NOMO-1 (cell line): ENCODE data around the gene TNK1.

Experiments used
- DNase-seq, 2 experiments: peaks; one replicate each; lab custom pipeline; 2025; ENCODE audit not compliant: unreplicated experiment in 2 of 2; lab: John Stamatoyannopoulos, UW

TNK1 gene

DNA sequence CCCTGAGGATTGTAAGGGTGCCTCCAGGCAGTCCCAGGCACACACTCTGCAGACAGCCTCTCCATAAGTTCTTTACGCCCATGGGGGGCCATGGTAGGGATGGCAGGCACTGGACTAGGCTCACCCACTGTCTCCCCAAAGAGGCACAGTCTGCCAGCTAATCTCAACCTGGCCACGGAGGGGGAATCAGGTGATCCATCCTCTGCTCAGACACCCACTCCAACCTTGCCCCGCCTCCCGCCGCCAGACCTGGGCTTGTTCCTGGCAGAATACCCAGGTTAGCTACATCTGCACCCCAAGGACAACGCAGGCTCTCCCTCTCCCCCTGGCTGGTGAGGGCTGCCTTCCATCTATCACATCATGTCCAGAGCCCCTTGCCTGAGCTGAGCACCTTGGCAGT, 28.0 kb downstream of the TNK1 start:
- DNase-seq = no peak

DNA sequence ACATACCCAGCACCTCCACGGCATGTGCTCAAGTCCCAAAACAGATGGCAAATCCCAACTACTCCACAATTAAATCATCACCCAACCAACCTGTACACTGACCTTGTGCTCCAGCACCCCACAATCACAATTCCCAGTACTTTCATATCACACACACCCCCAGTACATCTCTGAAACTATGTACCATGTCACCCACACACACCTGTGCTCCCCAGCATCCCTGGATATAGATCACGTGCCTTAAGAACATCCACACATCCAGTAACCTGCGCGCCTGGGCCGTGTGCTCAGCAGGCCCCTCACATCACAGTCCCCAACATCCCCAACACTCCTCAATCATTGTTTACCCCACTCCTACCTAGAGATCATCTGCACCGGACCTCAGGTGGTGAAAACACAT, 28.8 kb downstream of the TNK1 start:
- no peak for DNase-seq

DNA sequence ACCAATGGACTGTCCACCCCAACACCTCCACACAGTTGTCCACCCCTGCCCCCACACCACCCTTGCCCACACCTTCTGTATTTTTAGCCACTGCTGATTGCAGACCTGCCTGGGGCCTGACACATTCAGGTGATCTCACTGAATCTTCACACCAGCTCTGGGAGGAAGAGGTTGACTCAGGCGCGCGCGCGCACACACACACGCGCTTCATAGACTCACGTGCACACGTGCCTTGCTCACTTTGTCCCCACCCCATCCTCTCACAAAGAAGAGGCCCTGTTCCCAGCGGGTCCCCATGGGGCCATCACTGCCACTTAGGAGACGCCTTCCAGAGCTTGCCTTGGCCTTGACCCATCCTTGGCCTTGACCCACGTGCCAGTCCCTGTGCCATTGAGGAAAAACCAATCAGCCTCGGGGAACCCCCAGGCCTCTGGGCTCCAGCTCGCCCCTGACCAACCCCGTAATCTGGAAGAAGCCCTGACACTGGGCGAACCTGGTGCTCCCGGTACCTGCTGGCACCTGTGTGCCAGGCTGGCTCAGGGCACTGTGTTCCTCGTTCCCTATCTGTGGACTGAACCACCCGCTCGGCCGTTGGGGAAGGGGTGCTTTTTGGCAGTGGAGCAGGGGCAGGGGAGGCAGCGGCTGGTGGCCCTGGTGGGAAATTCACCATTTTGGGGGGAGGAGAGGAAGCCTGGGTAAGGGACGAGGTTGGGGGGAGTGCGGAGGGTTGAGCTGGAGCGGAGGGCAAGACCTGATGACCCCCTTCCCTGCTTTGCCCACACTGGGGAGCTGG, 29.9 kb downstream of the TNK1 start:
- no peak for DNase-seq

GRCh38 chr17:7411427-7411750, 30.5 kb downstream of the TNK1 start:
- no peak for DNase-seq

DNA sequence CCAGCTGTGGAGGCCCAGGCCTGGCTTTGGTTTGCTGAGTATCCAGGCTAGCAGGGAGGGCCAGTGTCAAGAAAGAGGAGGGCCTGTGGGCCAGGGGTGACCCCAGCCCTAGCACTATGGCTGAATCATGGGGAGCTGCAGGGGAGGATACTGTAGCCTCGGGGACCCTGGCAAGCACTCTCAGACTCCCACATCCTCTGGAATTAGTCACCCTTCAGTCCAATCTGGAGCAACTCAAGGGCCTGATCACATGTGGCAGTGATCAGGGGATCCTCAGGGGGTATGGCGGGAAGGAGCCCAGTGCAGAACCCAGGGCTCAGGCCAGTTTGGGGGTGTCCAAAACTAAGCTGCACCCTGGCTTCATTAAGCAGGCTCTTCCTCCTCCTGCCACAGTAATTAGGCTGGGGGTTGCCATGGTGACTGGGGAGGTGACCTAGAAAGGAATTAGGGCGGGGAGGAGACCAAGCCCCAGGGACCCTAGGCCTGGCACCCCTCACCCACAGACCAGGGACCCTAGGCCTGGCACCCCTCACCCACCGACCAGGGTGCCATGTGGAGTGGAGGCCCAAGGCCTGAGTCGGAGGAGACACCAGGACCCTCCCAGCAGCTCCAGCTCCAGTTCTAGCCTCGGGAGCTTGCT, 32.6 kb downstream of the TNK1 start:
- DNase-seq = no peak

GRCh38 chr17:7414837-7415236, 33.9 kb downstream of the TNK1 start:
- DNase-seq = no peak

GRCh38 chr17:7415784-7416183, 34.9 kb downstream of the TNK1 start:
- no peak for DNase-seq

- DNase-seq = no peak
Measured at GRCh38 chr17:7416323-7416722, 35.4 kb downstream of the TNK1 start.

DNA sequence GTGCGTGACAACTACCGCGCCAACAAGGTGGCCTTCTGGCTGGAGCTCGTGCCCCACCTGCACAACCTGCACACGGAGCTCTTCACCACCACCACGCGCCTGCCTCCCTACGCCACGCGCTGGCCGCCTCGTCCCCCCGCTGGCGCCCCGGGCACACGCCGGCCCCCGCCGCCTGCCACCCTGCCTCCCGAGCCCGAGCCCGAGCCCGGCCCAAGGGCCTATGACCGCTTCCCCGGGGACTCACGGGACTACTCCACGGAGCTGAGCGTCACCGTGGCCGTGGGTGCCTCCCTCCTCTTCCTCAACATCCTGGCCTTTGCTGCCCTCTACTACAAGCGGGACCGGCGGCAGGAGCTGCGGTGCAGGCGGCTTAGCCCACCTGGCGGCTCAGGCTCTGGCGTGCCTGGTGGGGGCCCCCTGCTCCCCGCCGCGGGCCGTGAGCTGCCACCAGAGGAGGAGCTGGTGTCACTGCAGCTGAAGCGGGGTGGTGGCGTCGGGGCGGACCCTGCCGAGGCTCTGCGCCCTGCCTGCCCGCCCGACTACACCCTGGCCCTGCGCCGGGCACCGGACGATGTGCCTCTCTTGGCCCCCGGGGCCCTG, 36.3 kb downstream of the TNK1 start:
- no peak for DNase-seq

DNA sequence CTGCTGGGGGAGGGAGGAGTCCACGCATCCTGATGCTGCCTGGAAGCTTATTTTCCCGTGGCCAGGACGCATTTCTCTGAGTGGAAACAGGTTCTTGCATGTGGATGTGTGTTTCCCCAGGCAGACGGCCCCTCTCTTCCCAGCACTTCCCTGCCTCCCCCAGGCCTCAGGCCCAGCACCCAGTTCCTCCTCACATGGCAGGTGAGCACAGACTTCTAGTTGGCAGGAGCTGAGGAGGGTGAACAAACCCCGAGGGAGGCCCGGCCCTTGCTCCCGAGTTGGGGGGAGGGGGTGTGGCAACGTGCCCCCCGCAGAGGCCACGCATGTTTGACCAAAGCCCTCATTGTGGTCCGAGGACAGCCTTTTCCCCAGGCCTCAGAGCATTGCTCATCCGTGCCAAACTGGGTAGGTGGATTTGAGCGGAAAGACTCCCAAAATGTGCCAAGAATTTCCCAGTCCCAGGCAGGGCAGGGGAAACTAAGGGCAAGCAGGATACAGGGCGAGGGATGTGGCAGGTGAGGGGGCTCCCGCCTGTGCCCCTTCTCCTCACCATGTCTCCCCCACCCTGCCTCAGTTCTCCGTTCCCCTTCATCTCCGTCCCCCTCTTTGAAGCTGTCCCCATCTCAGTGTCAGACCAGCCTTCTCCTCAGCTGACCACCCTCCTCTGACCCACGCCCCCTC, 37.7 kb downstream of the TNK1 start:
- no peak for DNase-seq

DNA sequence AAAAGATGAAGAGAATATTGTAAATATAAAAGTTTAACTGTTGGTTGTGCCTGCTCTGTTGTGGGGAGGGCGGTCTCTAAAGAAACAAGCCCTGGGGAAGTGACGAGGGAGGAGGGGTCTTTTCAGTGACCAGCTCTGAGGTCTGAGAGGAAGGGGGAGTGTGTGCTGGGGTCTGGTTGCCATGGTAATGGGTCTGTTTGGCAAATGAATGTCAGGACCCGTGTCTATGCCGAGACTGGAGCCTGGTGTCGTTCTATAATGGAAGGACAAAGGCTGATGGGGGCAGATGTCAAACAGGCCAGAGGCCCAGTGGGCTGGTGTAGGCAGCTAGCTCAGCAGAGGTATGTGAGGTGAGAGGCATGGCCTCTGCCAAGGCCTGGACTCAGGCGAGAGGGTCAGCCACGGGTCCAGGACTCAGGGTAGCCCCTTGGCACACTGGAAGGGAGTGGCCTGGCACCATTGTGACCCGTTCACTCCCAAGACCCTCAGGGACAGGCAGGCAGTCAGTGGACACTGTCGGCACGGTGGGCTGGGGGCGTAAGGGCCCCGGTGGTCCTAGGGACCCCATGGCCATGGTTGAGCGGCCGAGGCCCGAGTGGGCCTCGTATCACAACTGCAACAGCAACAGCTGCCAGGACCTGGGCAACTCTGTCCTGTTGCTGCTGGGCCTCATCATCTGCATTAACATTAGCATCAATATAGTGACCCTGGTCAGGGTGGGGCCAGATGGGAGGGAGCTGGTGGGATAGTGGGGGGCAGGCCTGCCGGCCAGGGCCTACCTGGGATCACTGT, 39.1 kb downstream of the TNK1 start, which contains the start of gene SPEM1:
SPEM1 (plus strand) TSS at position 506 of the 792 bp plus-strand sequence; CDS start at position 567, 61 bp downstream.
- DNase-seq = no peak

DNA sequence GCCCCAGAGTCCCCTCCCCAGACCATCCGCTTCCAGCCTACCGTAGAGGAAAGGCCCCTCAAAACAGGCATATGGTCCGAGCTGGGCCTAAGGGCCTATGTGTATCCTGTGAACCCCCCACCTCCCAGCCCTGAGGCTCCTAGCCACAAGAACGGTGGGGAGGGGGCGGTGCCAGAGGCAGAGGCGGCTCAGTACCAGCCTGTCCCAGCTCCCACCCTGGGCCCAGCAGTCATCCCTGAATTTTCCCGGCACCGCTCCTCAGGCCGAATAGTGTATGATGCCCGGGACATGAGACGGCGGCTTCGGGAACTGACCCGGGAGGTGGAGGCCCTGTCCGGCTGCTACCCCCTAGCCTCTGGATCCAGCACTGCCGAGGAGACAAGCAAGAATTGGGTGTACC, 40.3 kb downstream of the TNK1 start:
- DNase-seq = no peak

DNA sequence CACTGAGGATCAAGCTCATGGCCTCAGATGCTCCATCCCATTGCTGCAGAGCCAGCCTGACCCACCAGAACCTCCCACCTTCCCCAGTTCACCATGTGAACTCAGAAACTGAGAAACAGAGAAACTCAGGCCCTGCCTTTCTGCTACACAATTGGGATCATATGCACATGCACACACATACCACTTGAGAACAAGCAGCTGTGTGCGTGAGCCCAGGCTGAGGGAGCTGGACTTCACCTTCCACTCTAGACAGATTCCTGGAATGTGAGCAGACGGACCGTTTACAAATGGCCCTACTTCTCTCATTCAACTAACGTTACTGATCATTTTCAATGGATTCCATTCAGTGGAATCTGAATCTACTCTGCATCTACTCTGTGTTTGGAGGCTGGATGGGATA, 42.8 kb downstream of the TNK1 start:
- no peak for DNase-seq

DNA sequence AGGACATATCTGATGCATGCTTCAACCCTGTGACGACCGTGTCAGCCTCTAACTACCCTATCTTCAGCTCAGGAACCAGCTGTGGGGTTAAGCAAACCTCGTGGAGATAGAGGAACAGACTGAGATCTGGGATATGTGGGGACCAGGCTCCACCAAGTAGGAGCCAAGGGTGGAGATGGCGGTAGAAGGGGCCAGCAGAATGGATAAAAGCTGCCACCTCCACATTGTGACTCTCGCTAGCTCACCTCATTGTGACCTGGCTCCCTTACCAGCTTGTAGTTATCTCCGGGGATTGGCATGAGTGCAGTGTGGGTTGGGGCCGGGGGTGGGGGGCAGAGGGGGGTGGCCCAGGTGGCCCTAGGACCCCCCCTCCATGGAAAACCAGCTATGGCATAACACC, 44.4 kb downstream of the TNK1 start, which contains the start of gene SPEM2:
SPEM2 (plus strand) TSS at position 301 of the 400 bp plus-strand sequence; CDS start at position 374, 73 bp downstream.
- DNase-seq = no peak

GRCh38 chr17:7425756-7426155, 44.9 kb downstream of the TNK1 start:
- no peak for DNase-seq

- DNase-seq = no peak
Measured at GRCh38 chr17:7426203-7426863, 45.4 kb downstream of the TNK1 start.

DNA sequence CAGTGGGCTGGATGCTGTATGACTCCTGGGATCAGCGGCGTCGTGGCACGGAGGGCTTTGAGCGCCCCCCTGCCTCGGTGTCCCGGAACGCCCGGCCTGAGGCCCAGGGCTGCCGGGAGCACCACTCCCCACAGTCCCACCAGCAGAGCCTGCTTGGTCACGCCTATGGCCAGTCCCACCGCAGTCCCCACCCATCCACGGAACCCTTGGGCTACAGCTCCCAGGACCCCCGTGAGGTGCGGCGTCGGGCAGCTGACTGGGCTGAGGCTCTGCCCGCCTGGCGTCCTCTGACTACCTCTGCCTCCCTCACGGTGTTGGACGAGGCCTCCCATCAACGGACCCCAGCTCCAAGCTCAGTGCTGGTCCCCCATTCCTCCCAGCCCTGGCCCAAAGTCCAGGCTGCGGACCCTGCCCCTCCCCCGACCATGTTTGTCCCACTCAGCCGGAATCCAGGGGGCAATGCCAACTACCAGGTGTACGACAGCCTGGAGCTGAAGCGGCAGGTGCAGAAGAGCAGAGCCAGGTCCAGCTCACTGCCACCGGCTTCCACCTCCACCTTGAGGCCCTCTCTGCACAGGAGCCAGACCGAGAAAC, 46.1 kb downstream of the TNK1 start:
- DNase-seq = no peak

DNA sequence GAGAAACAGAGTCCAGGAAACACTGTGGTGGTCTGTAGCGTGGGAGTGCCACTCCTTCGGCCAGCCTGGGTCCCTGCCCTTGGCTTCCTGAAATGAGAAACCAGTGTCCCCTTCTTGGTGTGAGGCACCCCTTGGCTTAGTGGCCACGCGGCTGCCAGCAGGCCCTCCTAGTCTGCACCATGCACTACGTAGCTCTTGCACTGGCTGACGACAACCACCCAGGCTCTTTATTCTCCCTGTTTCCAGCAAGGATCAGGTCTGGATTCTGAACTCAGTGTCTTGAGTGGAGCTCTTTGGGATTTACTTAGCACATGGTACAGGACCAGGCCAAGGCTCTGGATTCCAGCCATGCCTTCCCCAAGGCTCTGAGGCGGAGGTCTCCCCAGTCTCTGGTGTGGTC, 46.7 kb downstream of the TNK1 start:
- DNase-seq = no peak

DNA sequence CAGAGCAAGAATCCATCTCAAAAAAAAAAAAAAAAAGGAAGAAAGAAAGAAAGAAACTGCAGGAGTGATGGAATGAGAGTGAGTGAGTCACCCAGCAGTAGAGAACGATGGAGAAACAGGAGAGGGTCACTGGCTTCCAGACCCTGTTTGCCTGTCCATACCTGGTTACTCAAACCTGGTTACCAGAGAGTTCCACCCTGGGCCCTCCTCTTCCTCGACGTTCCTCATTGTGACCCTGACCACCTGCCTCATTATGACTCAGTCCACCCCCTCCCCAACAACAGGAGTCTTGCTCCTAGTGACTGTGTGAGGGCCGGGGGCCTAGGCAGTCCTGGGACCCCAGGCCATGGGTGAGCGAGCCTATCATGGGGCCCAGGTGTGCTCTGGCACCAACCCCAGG, 47.7 kb downstream of the TNK1 start, which contains the start of gene SPEM3:
SPEM3 (plus strand) TSS at position 301 of the 400 bp plus-strand sequence; CDS start at position 347, 46 bp downstream.
- no peak for DNase-seq

GRCh38 chr17:7429722-7430121, 48.8 kb downstream of the TNK1 start:
- no peak for DNase-seq
